HG03565 (cell line): ENCODE data around the gene RHCE.
"Not testable (repeated sequence)": the region's sequence is repeated elsewhere in the genome, so short reads cannot be mapped to it uniquely, and the experiment has no call there.

Source experiments
- ATAC-seq: cut with Tn5 transposase; IDR thresholded peaks from one replicate; pipeline ENCODE4 v1.9.1; 2021; ENCODE audit warnings: mild to moderate bottlenecking, moderate library complexity; ENCODE audit not compliant: unreplicated experiment

The RHCE gene

GRCh38 chr1:25420715-25421114 lies at the start of gene RHCE:
TSS of gene RHCE (minus strand) at chr1:25420825. CDS start at chr1:25420786, 39 bp downstream.
- not testable (repeated sequence) for ATAC-seq

- no peak for ATAC-seq
These were observed 48.6 kb upstream of the RHCE start for GRCh38 chr1:25469177-25469576.

GRCh38 chr1:25468033-25468432 lies 47.4 kb upstream of the RHCE start:
- ATAC-seq, result no peak

GRCh38 chr1:25467616-25468015 lies 47.0 kb upstream of the RHCE start:
- no peak for ATAC-seq

- no peak for ATAC-seq
These were observed 46.6 kb upstream of the RHCE start for GRCh38 chr1:25467193-25467592.

- ATAC-seq, result no peak
These were observed 42.1 kb upstream of the RHCE start for GRCh38 chr1:25462732-25463131.

- ATAC-seq, result no peak
These were observed 41.2 kb upstream of the RHCE start for GRCh38 chr1:25461849-25462248.

GRCh38 chr1:25460816-25461215 lies 40.2 kb upstream of the RHCE start:
- ATAC-seq, result not testable (repeated sequence)

- ATAC-seq, result no peak
These were observed 39.4 kb upstream of the RHCE start for GRCh38 chr1:25460020-25460419.

- no peak for ATAC-seq
These were observed 38.1 kb upstream of the RHCE start for GRCh38 chr1:25458541-25459298.

- no peak for ATAC-seq
These were observed 35.9 kb upstream of the RHCE start for GRCh38 chr1:25456502-25456901.

GRCh38 chr1:25451908-25452307 lies 31.3 kb upstream of the RHCE start:
- no peak for ATAC-seq

GRCh38 chr1:25450891-25451290 lies 30.3 kb upstream of the RHCE start:
- ATAC-seq, result no peak

GRCh38 chr1:25447547-25447946 lies 26.9 kb upstream of the RHCE start:
- no peak for ATAC-seq

- no peak for ATAC-seq
These were observed 25.4 kb upstream of the RHCE start for GRCh38 chr1:25445993-25446538.

GRCh38 chr1:25444604-25445003 lies 24.0 kb upstream of the RHCE start:
- not testable (repeated sequence) for ATAC-seq

GRCh38 chr1:25443030-25443699 lies 22.5 kb upstream of the RHCE start:
- no peak for ATAC-seq

GRCh38 chr1:25442178-25442577 lies 21.6 kb upstream of the RHCE start:
- no peak for ATAC-seq

- ATAC-seq, result no peak
These were observed 18.7 kb upstream of the RHCE start for GRCh38 chr1:25439287-25439686.

- ATAC-seq, result no peak
These were observed 17.0 kb upstream of the RHCE start for GRCh38 chr1:25437672-25438071.

- no peak for ATAC-seq
These were observed 14.9 kb upstream of the RHCE start for GRCh38 chr1:25435397-25436108.
